Gastrocnemius medialis (tissue), 4 donors: ENCODE results near the gene BICD1. TPM values are rescaled to one million over a fixed set of nuclear protein-coding genes. Genes with fewer than 3 reads are reported as not detected.

Source experiments
- ATAC-seq, 2 donors: fragments of 150-250 bp; one replicate each; pipeline ENCODE4 v1.9.1; 2016
- DNase-seq, 2 donors: peaks; one replicate each; pipeline ENCODE4 v3.0.0-alpha.2; 2019
- H3K27ac ChIP-seq, 4 donors: fragments of 200-600 bp; sonication (generic); 1 replicate in 1 of 4; 2 replicates in 3 of 4; pipeline ENCODE4 v1.5.1; 2016 to 2018; ENCODE audit warnings: mild to moderate bottlenecking in 2 of 4, moderate library complexity in 1 of 4
- H3K27me3 ChIP-seq, 3 donors: fragments of 200-600 bp; sonication (generic) in 2 of 3; 1 replicate in 1 of 3; 2 replicates in 2 of 3; pipeline versions ENCODE4 v1.5.1 to v1.6.0; 2016 to 2019; ENCODE audit warnings: mild to moderate bottlenecking in 1 of 3, moderate library complexity in 1 of 3
- H3K36me3 ChIP-seq, 2 donors: fragments of 200-600 bp; sonication (generic) in 1 of 2; one replicate each; pipeline ENCODE4 v1.5.1; 2017 to 2018
- H3K4me1 ChIP-seq, 2 donors: fragments of 200-600 bp; sonication (generic) in 1 of 2; one replicate each; pipeline ENCODE4 v1.5.1; 2016 to 2017; ENCODE audit warnings: mild to moderate bottlenecking in 2 of 2
- H3K4me3 ChIP-seq, 4 donors: fragments of 200-600 bp; sonication (generic) in 3 of 4; 1 replicate in 1 of 4; 2 replicates in 3 of 4; pipeline ENCODE4 v1.5.1; 2016 to 2019; ENCODE audit warnings: mild to moderate bottlenecking in 2 of 4
- H3K9me3 ChIP-seq, 3 donors: fragments of 200-600 bp; sonication (generic) in 2 of 3; 1 replicate in 1 of 3; 2 replicates in 2 of 3; pipeline ENCODE4 v1.5.1; 2016 to 2019
- CTCF ChIP-seq, 5 experiments: fragments of 450-650 bp in 3 of 5; fragments of 200-600 bp in 2 of 5; sonication (generic) in 2 of 5; IDR thresholded peaks in 4 of 5; conservative IDR thresholded peaks in 1 of 5; 1 replicate in 4 of 5; 2 replicates in 1 of 5; pipeline ENCODE4 v1.5.1; 2016 to 2019; ENCODE audit warnings: antibody characterized with exemption in 5 of 5, mild to moderate bottlenecking in 3 of 5, moderate library complexity in 3 of 5
- POLR2A ChIP-seq, 2 donors: fragments of 450-650 bp; IDR thresholded peaks; one replicate each; pipeline ENCODE4 v1.6.1; 2017; ENCODE audit warnings: antibody characterized with exemption in 2 of 2, mild to moderate bottlenecking in 2 of 2, moderate library complexity in 2 of 2
- in situ Hi-C, 4 donors: fragments of 200-750 bp; cut with MboI; loops; one replicate each; pipeline versions ENCODE4 v1.15.0 to v1.8.0; 2017; ENCODE audit warnings: low sequenced_read_pairs in 4 of 4
- intact Hi-C: fragments of 100-400 bp; cut with DNase I; formaldehyde crosslinking; loops from one replicate; pipeline ENCODE4 v1.15.1; 2023; ENCODE audit warnings: low total_unique reads
- total RNA-seq, 4 donors: library from RNA; depleted of rRNA; stranded (reverse); fragments of >200 nt; gene quantifications; one replicate each; pipeline versions ENCODE4 v1.1.0 to v1.2.3, GENCODE V29; 2016

The BICD1 gene
- total RNA-seq, 4 donors from 2014 or later = 1.4 to 2.3 (median 2.0) TPM

GRCh38 chr12:32117316-32117715 lies 10.7 kb downstream of the BICD1 start:
- Histone ChIP-seq H3K27me3 (no peaks in the 10 kb centered on the region), H3K36me3 (no peaks in the 10 kb centered on the region), H3K4me3 (no peak overlapping the region), H3K4me1 (peaks cover 3 to 10% of the 10 kb centered on the region in 2 donors), H3K9me3 (no peaks in the 10 kb centered on the region), H3K27ac (no peak overlapping the region)
- intact Hi-C loops (no loop called here), in situ Hi-C loops (no loop called here)
- TF ChIP-seq CTCF (IDR thresholded peaks at IDR 0.05 in 4 of 5, conservative IDR thresholded peaks at IDR 0.05 in 1 of 5) = no peak
- no peak for TF ChIP-seq POLR2A (IDR thresholded peaks at IDR 0.05)
- no peak for DNase-seq
- no peak for ATAC-seq

GRCh38 chr12:32118806-32119205 lies 12.2 kb downstream of the BICD1 start:
- no peaks in the 10 kb centered on the region for H3K9me3 ChIP-seq

GRCh38 chr12:32120419-32120818 lies 13.8 kb downstream of the BICD1 start:
- Histone ChIP-seq H3K4me1 (peaks cover 3 to 8% of the 10 kb centered on the region in 2 donors), H3K9me3 (no peaks in the 10 kb centered on the region), H3K36me3 (no peaks in the 10 kb centered on the region), H3K4me3 (no peak overlapping the region), H3K27ac (no peak overlapping the region), H3K27me3 (no peaks in the 10 kb centered on the region)
- in situ Hi-C loops (no loop called here), intact Hi-C loops (no loop called here)
- no peak for ATAC-seq
- TF ChIP-seq POLR2A (IDR thresholded peaks at IDR 0.05) (no peak), CTCF (IDR thresholded peaks at IDR 0.05 in 4 of 5, conservative IDR thresholded peaks at IDR 0.05 in 1 of 5) (no peak)
- DNase-seq = no peak

More at GRCh38 chr12:32118806-32119205, 12.2 kb downstream of the BICD1 start:
- in situ Hi-C loops (no loop called here), intact Hi-C loops (no loop called here)
- Histone ChIP-seq H3K27ac (no peak overlapping the region), H3K27me3 (no peaks in the 10 kb centered on the region), H3K36me3 (no peaks in the 10 kb centered on the region), H3K4me1 (peaks cover 3 to 10% of the 10 kb centered on the region in 2 donors), H3K4me3 (no peak overlapping the region)
- TF ChIP-seq CTCF (IDR thresholded peaks at IDR 0.05 in 4 of 5, conservative IDR thresholded peaks at IDR 0.05 in 1 of 5) (no peak), POLR2A (IDR thresholded peaks at IDR 0.05) (no peak)
- ATAC-seq = no peak
- no peak for DNase-seq

GRCh38 chr12:32124637-32125036 lies 18.0 kb downstream of the BICD1 start:
- Histone ChIP-seq H3K9me3 (no peaks in the 10 kb centered on the region), H3K4me3 (no peak overlapping the region), H3K27ac (no peak overlapping the region), H3K36me3 (no peaks in the 10 kb centered on the region), H3K27me3 (no peaks in the 10 kb centered on the region), H3K4me1 (no peaks in the 10 kb centered on the region)
- ATAC-seq (no peak), DNase-seq (no peak)
- TF ChIP-seq POLR2A (IDR thresholded peaks at IDR 0.05) = no peak
- no peak for TF ChIP-seq CTCF (IDR thresholded peaks at IDR 0.05 in 4 of 5, conservative IDR thresholded peaks at IDR 0.05 in 1 of 5)
- in situ Hi-C loops = no loop called here
- intact Hi-C loops = no loop called here

GRCh38 chr12:32125455-32126084 lies 18.9 kb downstream of the BICD1 start:
- H3K27me3 ChIP-seq = no peaks in the 10 kb centered on the region
- intact Hi-C loops = no loop called here

More at GRCh38 chr12:32125455-32126084, 18.9 kb downstream of the BICD1 start:
- Histone ChIP-seq H3K36me3 (no peaks in the 10 kb centered on the region), H3K27ac (no peak overlapping the region), H3K4me3 (no peak overlapping the region), H3K9me3 (no peaks in the 10 kb centered on the region), H3K4me1 (no peaks in the 10 kb centered on the region)
- DNase-seq (no peak), ATAC-seq (no peak)
- TF ChIP-seq CTCF (IDR thresholded peaks at IDR 0.05 in 4 of 5, conservative IDR thresholded peaks at IDR 0.05 in 1 of 5) = no peak
- TF ChIP-seq POLR2A (IDR thresholded peaks at IDR 0.05) = no peak
- in situ Hi-C loops = no loop called here
